Stimulated activated CD8-positive, alpha-beta memory T cell treated with anti-CD3 and anti-CD28 coated beads, Interleukin-12 subunit alpha, Interleukin-12 subunit beta, amount 100 ng/mL, for 4 hours (primary cell): ENCODE data around the gene SLC6A8.
"Not testable (repeated sequence)": the region's sequence is repeated elsewhere in the genome, so short reads cannot be mapped to it uniquely, and the experiment has no call there.

ENCODE experiments used
- DNase-seq: peaks from one replicate; pipeline ENCODE4 v3.0.0-alpha.2; 2020; ENCODE audit warnings: low read depth

Gene SLC6A8

GRCh38 chrX:153672531-153673427, 14.9 kb upstream of the SLC6A8 start:
- no peak for DNase-seq

- DNase-seq = no peak
These were observed 14.1 kb upstream of the SLC6A8 start, which contains the start of gene PNCK for GRCh38 chrX:153673428-153674218. TSS of gene PNCK (minus strand) at chrX:153673813. CDS start at chrX:153673076, 737 bp downstream.

- DNase-seq = no peak
These were observed 13.4 kb upstream of the SLC6A8 start for GRCh38 chrX:153674219-153674851.

- no peak for DNase-seq
These were observed 6.6 kb upstream of the SLC6A8 start for GRCh38 chrX:153681175-153681574.

- DNase-seq = not testable (repeated sequence)
These were observed 4.2 kb upstream of the SLC6A8 start for GRCh38 chrX:153683486-153683885.

GRCh38 chrX:153684467-153685155, 3.1 kb upstream of the SLC6A8 start:
- no peak for DNase-seq

- DNase-seq = no peak
These were observed 2.6 kb upstream of the SLC6A8 start for GRCh38 chrX:153685156-153685536.

GRCh38 chrX:153685751-153686696, 1.7 kb upstream of the SLC6A8 start:
- no peak for DNase-seq

GRCh38 chrX:153686711-153687110, 1.0 kb upstream of the SLC6A8 start:
- no peak for DNase-seq

- no peak for DNase-seq
These were observed 345 bp downstream of the SLC6A8 start for GRCh38 chrX:153688071-153688470.

GRCh38 chrX:153688506-153688905, 780 bp downstream of the SLC6A8 start:
- DNase-seq = no peak

GRCh38 chrX:153688911-153689590, 1.3 kb downstream of the SLC6A8 start:
- no peak for DNase-seq

- no peak for DNase-seq
These were observed 2.1 kb downstream of the SLC6A8 start for GRCh38 chrX:153689654-153690465.

GRCh38 chrX:153690466-153690865, 2.7 kb downstream of the SLC6A8 start:
- DNase-seq = no peak

- not testable (repeated sequence) for DNase-seq
These were observed 3.5 kb downstream of the SLC6A8 start for GRCh38 chrX:153691032-153691827.

- no peak for DNase-seq
These were observed 4.3 kb downstream of the SLC6A8 start for GRCh38 chrX:153692003-153692402.

GRCh38 chrX:153692611-153693156, 5.0 kb downstream of the SLC6A8 start:
- DNase-seq = no peak
